GM19397 (cell line): Measurements from ENCODE around the gene SPAG8.

Experiments
- ATAC-seq: cut with Tn5 transposase; IDR thresholded peaks from one replicate; pipeline ENCODE4 v1.9.1; 2021; ENCODE audit warnings: mild to moderate bottlenecking, moderate library complexity; ENCODE audit not compliant: unreplicated experiment

Gene SPAG8

DNA sequence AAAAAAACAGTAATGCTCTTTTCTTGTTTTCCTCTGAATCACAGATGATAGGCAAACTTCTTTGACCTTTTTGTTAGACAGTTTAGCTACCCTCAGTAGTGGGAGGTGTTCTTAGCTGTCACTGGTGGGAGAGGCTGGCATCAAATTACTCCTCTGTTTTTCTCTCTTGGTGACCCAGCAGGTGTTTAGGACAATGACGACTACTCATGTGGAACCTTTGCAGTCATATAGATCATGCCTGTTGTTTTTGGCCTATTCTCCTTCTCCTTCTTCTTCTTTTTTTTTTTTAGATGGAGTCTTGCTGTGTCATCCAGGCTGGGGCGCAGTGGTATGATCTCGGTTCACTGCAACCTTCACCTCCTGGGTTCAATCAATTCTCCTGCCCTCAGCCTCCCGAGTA is 36.0 kb downstream of the SPAG8 start:
- no peak for ATAC-seq

DNA sequence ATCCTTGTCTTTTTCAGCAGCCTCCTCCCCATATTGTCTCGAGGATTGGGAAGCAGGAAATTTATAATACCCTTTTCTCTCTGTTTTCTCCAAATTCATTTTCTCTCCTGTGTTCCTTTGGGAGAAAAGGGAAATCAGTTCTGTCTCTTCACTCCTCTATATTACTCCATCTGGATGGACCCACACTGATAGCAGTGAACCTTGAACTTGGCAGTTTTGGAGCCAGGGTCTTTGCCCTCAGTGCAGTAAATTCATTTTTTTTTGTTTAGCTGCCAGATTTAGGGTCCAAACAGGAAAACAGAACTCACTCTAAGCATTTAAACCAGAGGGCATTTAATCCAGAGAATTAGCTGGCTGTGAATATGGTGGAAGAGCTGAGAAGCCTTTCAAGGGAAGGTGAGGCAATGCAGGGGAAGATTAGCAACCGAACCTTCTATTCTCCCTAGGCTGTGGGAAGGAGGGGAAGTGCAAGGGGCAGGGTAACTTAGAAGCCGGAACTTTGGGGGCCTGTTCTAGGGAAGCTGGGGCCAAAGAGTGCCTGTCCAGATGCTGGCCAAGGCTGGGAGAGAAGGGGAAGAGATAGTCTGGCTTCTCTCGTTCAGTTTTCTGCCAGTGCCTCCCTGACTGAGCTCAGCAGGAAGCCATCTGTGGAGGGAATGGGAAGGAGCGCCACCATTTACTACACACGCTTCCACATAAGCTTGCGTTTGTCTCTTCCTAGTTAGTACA is 37.0 kb downstream of the SPAG8 start:
- ATAC-seq, result no peak

DNA sequence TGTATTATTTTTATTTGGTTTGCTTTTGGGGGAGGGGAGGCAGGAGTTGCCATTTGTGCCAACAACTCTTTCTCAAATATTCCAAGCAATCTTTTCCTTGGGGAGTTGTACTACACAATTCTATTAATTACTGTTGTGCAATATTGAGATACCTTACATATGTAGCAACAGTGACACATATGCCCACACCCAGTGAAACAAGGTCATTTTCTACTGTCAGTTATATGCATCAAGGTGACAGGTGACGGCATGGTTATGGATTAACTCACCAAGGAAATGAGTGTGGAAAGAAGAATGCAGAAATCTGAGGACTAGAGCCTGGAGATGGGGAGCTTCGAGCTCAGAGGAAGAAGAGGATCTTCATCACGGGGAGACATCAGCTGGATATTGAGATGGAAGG is 40.1 kb downstream of the SPAG8 start:
- no peak for ATAC-seq

DNA sequence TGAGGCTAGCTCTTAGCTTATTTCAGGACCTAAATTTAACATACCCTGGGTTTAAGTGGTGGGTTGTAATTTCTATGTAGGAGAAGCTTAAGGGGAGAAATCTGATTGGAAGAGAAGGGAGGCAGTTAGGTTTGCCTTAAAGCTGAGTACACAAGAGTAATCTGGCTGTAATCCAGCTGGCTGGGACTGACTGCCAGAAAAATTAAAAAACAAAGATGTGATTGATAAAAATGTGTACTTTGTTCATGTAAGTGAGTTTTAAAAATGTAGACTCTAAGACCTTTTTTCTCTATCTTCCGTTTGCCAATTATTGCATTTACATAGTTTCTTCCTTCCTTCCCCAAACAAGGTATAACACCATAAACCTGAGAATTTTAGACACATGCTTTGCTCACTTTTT is 40.5 kb downstream of the SPAG8 start:
- ATAC-seq, result no peak

DNA sequence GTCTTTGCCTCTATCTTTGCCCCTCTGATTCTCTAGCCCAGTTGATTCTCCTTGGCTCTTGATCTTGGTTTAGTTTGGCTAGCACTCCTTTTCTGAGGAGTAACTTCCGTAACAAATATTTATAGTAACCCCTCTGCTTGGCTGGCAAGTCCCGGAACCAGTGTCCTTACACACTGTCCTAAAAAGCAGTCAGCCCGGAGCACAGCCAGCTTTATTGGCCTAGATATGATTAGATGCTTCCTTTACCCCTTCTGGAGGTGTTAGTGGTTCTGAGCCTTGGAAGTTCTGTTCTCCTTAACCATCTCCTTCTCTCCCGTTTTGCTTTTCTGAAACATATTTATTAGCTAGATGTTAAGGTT is 41.0 kb downstream of the SPAG8 start:
- ATAC-seq, result no peak

DNA sequence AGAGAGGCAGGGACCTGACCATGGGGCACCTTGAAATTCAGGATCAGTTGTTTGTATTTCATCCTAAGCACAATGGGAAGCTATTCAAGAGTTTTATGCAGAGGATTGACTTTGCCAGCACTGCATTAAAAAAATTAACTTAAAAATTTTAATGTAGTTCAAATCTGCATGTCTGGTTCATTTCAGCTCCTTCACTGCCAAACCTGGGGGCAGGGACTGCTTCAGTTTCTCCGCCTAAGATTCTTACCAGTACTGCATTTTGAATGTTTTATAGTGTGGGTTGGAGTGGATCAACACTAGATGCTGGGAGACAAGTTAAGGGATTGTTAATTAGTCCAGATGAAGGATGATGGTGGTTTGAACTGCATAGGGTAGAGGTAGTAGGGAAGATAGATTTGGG is 42.3 kb downstream of the SPAG8 start:
- no peak for ATAC-seq

DNA sequence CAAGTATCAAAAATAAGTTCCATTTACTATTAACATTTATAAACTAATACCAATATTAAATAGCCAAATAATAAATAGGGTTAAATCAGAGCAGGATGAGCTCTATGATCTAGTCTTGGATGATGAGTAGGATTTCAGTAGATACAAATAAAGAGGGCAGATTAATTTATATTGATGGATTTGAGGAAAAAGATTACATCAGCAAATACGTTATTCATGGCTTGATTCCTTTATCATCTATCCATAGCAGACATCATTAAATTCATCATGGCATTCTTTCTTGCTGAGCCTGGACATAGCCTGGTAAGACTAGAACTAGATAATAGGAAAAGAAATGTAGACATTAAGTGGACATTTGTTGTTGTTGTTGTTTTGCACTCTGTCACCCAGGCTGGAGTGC is 44.6 kb downstream of the SPAG8 start:
- no peak for ATAC-seq

DNA sequence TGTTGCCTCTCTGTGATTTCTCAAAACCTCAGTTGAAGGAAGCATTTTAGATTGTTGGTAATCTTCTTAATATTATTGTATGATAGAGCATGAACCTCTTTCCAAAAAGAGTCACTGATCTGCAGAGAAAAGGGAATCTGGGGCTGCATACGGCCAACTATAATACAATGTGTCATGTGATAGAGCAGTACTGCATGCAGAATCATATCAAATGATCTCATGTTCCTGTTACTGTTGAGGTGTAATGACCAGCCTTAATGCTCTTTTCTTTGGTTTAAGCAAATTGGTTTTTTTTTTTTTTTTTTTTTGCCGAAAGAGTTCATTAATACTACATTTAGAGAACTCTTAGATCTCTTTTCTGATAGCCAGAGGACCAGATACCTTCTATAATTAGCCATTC is 45.1 kb downstream of the SPAG8 start:
- ATAC-seq, result no peak

DNA sequence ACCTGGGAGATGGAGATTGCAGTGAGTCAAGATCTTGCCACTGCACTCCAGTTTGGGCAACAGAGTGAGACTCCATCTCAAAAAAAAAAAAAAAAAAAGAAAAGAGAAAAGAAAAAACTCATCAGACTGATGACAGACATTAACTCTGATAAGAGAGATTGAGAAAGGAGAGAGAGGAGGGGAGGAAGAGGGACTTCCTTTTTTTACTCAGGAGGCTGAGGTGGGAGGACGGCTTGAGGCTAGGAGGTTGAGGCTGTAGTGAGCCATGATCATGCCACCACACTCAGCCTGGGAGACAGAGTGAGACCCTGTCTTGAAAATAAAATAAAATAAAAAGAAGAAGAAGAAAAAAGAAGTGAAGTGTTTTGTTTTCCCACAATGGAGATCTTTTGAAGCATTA is 48.3 kb downstream of the SPAG8 start:
- no peak for ATAC-seq

DNA sequence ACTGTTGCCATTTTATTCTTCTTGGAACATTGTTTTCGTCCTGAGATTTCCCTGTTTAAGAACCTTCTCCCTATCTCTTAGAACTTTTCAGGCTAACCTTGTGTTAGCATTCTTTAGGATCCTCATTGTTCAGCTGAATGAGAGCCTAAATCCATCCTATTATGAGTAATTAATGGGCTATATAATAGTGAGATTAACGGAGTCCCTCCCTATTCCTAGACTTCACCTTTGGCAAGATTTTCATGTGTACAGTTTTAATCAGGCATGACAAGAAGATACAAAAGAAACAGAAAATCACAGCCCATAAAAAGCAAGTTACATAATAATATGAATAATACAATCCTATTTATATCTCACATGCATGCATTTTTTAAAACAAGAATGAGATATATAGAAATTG is 48.9 kb downstream of the SPAG8 start:
- no peak for ATAC-seq

DNA sequence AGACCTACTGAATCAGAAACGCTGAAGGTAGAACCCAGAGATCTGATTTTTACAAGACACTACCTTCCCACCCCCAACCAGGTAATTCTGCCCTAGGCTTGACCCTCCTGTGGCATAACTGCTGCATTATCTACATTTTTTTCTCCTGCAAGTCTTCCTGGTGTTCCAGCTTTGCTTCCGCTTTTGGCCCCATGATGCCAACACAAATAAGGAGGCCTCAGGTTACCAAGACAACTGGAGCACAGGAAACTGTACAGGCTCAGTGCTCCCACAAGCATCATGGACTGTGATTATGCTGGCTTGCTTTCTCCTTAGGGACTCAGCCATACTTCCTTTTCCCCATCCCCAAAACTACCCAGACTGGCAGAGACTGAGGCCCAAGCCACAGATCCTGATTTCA is 51.4 kb downstream of the SPAG8 start:
- ATAC-seq, result no peak

DNA sequence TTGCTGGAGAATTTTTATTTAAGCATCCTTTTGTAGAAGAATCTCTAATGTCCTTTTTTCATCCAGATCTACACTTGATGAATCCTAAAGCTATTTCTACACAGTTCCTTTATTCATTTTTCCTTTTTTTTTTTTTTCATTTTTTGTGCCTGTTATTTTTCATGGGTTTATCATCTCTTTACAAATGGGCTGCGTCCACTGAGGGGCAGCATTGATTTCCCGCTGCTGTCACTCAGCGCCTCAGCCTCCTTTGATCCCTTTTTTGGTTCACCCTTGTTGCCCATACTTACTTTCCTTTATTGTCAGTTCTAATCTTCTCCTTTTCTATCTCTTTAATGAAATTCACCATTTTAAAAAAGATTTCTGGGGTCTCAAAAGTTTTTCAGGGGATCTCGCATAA is 52.3 kb downstream of the SPAG8 start:
- no peak for ATAC-seq
